Lower leg skin (tissue), 3 donors: ENCODE data around the gene GPATCH4.

Experiments
- POLR2A ChIP-seq, 2 donors: fragments of 450-650 bp; IDR thresholded peaks; one replicate each; pipeline ENCODE4 v1.6.1; 2016 to 2017; ENCODE audit warnings: antibody characterized with exemption in 2 of 2, mild to moderate bottlenecking in 1 of 2, moderate library complexity in 1 of 2
- TF ChIP-seq, protein P1 (sequence below), 3 donors: fragments of 450-650 bp; IDR thresholded peaks; one replicate each; pipeline ENCODE4 v1.5.1; 2016; ENCODE audit warnings: antibody characterized with exemption in 3 of 3, mild to moderate bottlenecking in 3 of 3, moderate library complexity in 2 of 3

DNA sequence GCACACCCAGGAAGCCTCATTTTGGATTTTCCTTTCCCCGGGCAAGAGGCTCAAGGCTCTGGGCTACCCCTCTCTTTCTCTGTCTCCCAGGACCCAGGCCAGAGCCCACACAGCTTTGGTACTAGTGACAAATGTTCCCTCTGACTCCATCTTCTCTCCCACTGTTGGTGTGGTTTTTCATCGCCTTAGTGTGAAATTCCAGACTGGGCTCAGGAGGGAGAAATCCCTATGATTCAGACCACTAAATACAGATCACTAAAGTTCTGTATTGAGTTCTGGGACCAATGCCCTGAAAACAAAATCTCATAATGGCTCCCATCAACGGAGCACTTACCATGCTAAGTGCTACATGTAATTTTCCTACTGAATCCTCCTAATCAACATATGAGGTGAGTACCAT lies 55.0 kb downstream of the GPATCH4 start:
- TF ChIP-seq, protein P1, sequence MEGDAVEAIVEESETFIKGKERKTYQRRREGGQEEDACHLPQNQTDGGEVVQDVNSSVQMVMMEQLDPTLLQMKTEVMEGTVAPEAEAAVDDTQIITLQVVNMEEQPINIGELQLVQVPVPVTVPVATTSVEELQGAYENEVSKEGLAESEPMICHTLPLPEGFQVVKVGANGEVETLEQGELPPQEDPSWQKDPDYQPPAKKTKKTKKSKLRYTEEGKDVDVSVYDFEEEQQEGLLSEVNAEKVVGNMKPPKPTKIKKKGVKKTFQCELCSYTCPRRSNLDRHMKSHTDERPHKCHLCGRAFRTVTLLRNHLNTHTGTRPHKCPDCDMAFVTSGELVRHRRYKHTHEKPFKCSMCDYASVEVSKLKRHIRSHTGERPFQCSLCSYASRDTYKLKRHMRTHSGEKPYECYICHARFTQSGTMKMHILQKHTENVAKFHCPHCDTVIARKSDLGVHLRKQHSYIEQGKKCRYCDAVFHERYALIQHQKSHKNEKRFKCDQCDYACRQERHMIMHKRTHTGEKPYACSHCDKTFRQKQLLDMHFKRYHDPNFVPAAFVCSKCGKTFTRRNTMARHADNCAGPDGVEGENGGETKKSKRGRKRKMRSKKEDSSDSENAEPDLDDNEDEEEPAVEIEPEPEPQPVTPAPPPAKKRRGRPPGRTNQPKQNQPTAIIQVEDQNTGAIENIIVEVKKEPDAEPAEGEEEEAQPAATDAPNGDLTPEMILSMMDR (IDR thresholded peaks at IDR 0.05): no peak
- TF ChIP-seq POLR2A (IDR thresholded peaks at IDR 0.05): no peak
